ENCODE data around the gene MARS1. TPM values are rescaled to one million over a fixed set of nuclear protein-coding genes. Genes with fewer than 3 reads are reported as not detected.

Gene MARS1
- total RNA-seq, 4 donors from 2014 or later = 54.2 to 94.6 (median 69.6) TPM

GRCh38 chr12:57546438-57547287, 58.8 kb downstream of the MARS1 start, which contains the start of gene DCTN2:
TSS of gene DCTN2 (minus strand) at chr12:57547192. CDS start at chr12:57547063, 129 bp downstream.
- peak within 1 kb of the TSS; percentile 93 to 99 (median 97) for H3K27ac ChIP-seq
- intact Hi-C loops (cut with DNase I) = no loop called here
- TF ChIP-seq POLR2A (IDR thresholded peaks at IDR 0.05) (peak in 2 of 4 donors; percentile 44 to 62), CTCF (IDR thresholded peaks at IDR 0.05) (peak in 1 of 6 experiments; percentile 11)
- no peaks in the 10 kb centered on the region for H3K9me3 ChIP-seq
- peak; percentile 79 for DNase-seq
- peaks cover 16 to 50% (median 18%) of the 10 kb centered on the region in 3 donors for H3K4me1 ChIP-seq
- peaks cover 0 to 20% (median 0%) of the 10 kb centered on the region in 3 donors for H3K36me3 ChIP-seq
- H3K27me3 ChIP-seq = peaks cover 0 to 31% (median 0%) of the 10 kb centered on the region in 4 donors
- peak within 1 kb of the TSS; percentile 65 to 100 (median 94) for H3K4me3 ChIP-seq
- WGBS, 2 donors = 0 to 2% methylated on average over 21 to 32 of the region's 56 CpGs

GRCh38 chr12:57547288-57548012, 59.6 kb downstream of the MARS1 start:
- peaks cover 0 to 31% (median 0%) of the 10 kb centered on the region in 4 donors for H3K27me3 ChIP-seq
- peaks cover 16 to 48% (median 18%) of the 10 kb centered on the region in 3 donors for H3K4me1 ChIP-seq
- intact Hi-C loops (cut with DNase I) = no loop called here
- WGBS, 2 donors = 16 to 19% methylated on average over 9 of the region's 9 CpGs
- peak overlapping the region; percentile 65 to 100 (median 94) for H3K4me3 ChIP-seq
- TF ChIP-seq POLR2A (IDR thresholded peaks at IDR 0.05) = no peak
- TF ChIP-seq CTCF (IDR thresholded peaks at IDR 0.05) = no peak
- H3K36me3 ChIP-seq = peaks cover 0 to 12% (median 0%) of the 10 kb centered on the region in 3 donors
- H3K9me3 ChIP-seq = no peaks in the 10 kb centered on the region
- DNase-seq = no peak
- H3K27ac ChIP-seq = peak overlapping the region; percentile 93 to 99 (median 97)

- Histone ChIP-seq H3K9me3 (no peaks in the 10 kb centered on the region), H3K27me3 (peaks cover 0 to 35% (median 0%) of the 10 kb centered on the region in 4 donors), H3K4me3 (no peak overlapping the region), H3K4me1 (peaks cover 16 to 48% (median 18%) of the 10 kb centered on the region in 3 donors), H3K36me3 (peaks cover 0 to 7% (median 0%) of the 10 kb centered on the region in 3 donors), H3K27ac (no peak overlapping the region)
- TF ChIP-seq POLR2A (IDR thresholded peaks at IDR 0.05) (no peak), CTCF (IDR thresholded peaks at IDR 0.05) (no peak)
- intact Hi-C loops (cut with DNase I) = no loop called here
- no peak for DNase-seq
- 89 to 91% methylated on average over 2 of the region's 2 CpGs for WGBS, 2 donors
Measured at GRCh38 chr12:57548013-57548315, 60.1 kb downstream of the MARS1 start.

GRCh38 chr12:57548488-57548887, 60.6 kb downstream of the MARS1 start:
- no peak for DNase-seq
- no peak for TF ChIP-seq CTCF (IDR thresholded peaks at IDR 0.05)
- no peak for TF ChIP-seq POLR2A (IDR thresholded peaks at IDR 0.05)

More at GRCh38 chr12:57548488-57548887, 60.6 kb downstream of the MARS1 start:
- intact Hi-C loops (cut with DNase I) = no loop called here
- 27 to 52% methylated on average over 2 of the region's 2 CpGs for WGBS, 2 donors
- Histone ChIP-seq H3K4me1 (peaks cover 16 to 47% (median 18%) of the 10 kb centered on the region in 3 donors), H3K4me3 (no peak overlapping the region), H3K36me3 (peaks cover 0 to 3% (median 0%) of the 10 kb centered on the region in 3 donors), H3K27ac (no peak overlapping the region), H3K9me3 (no peaks in the 10 kb centered on the region), H3K27me3 (peaks cover 0 to 38% (median 0%) of the 10 kb centered on the region in 4 donors)

All from esophagus squamous epithelium (tissue), 5 donors.